A549 (cell line): ENCODE data around the gene DNASE2.

ENCODE experiments used
- CTCF ChIP-seq: fragments of >200 bp; sonication (Bioruptor Twin); formaldehyde crosslinking; IDR thresholded peaks from 3 replicates; pipeline ENCODE4 v1.5.1; 2016
- EP300 ChIP-seq, 2 experiments: fragments of >200 bp; sonication (Bioruptor Twin); formaldehyde crosslinking; IDR thresholded peaks; 2 replicates in 1 of 2; 3 replicates in 1 of 2; pipeline ENCODE4 v1.6.1; 2016 to 2017
- MAZ ChIP-seq: fragments of 150-350 bp; IDR thresholded peaks from 2 replicates; pipeline ENCODE4 v1.6.1; 2014; ENCODE audit warnings: antibody characterized with exemption, low read depth, low read length, borderline replicate concordance
- MYC ChIP-seq: IDR thresholded peaks from 2 replicates; pipeline ENCODE4 v1.6.1; 2012; ENCODE audit warnings: mild to moderate bottlenecking, inconsistent platforms, low read length, improper control_type of control experiment, borderline replicate concordance
- POLR2A ChIP-seq: IDR thresholded peaks from 2 replicates; pipeline ENCODE4 v1.6.1; 2012; ENCODE audit warnings: mild to moderate bottlenecking, low read length
- POLR2AphosphoS2 ChIP-seq: conservative IDR thresholded peaks from 2 replicates; pipeline ENCODE4 v1.6.1; 2012; ENCODE audit warnings: low read length, improper control_type of control experiment, inconsistent platforms
- RAD21 ChIP-seq, 2 experiments: fragments of >200 bp in 1 of 2; sonication (Bioruptor Twin) in 1 of 2; formaldehyde crosslinking in 1 of 2; IDR thresholded peaks in 1 of 2; conservative IDR thresholded peaks in 1 of 2; 2 replicates in 1 of 2; 3 replicates in 1 of 2; pipeline ENCODE4 v1.6.1; 2012 to 2018; ENCODE audit warnings: inconsistent platforms in 1 of 2
- RNF2 ChIP-seq: fragments of 200-600 bp; sonication (generic); IDR thresholded peaks from 2 replicates; pipeline ENCODE4 v1.6.1; 2016; ENCODE audit warnings: low read depth, mild to moderate bottlenecking, antibody characterized with exemption, moderate library complexity, borderline replicate concordance
- SMC3 ChIP-seq: fragments of >200 bp; sonication (Bioruptor Twin); formaldehyde crosslinking; IDR thresholded peaks from 3 replicates; pipeline ENCODE4 v1.6.1; 2018; ENCODE audit warnings: inconsistent platforms

DNA sequence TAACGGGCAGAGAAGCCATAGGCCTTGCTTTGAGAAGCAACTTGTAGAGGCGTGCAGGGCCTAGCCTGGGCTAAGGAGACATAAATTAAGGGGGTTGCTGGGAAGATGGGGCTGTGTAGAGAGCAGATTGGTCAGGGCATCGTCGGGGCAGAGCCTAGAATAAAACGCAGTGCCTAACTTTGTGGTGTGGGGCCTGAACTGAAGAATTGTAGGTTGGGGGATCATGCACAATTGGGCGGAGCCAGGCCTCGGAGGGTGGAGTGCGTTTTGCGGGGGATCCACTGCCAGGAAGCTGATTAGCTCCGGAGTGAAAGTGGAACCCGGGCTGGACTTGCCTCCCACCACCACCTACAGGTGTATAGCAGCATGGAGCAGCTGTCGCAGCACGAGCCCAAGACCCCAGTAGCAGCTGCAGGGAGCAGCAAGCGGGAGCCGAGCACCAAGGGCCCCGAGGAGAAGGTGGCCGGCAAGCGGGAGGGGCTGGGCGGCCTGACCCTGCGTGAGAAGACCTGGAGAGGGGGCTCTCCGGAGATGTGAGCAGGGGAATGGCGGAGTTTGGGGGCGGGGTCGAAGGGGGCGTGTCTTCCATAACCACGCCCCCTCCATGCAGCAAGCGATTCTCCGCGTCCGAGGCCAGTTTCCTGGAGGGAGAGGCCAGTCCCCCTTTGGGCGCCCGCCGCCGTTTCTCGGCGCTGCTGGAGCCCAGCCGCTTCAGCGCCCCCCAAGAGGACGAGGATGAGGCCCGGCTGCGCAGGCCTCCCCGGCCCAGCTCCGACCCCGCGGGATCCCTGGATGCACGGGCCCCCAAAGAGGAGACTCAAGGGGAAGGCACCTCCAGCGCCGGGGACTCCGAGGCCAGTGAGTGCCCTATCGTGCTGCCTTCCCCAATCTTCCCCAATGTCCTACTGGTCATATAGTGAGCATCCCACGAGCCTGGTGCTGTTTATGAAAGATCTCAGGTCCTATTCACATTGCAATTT, 13.8 kb downstream of the DNASE2 start:
- TF ChIP-seq CTCF (no peak), SMC3 (no peak), POLR2A (no peak), RNF2 (no peak), POLR2AphosphoS2 (no peak), EP300 (IDR thresholded peaks at IDR 0.05) (no peak), MAZ (no peak), MYC (no peak), RAD21 (conservative IDR thresholded peaks at IDR 0.05 in 1 of 2, IDR thresholded peaks at IDR 0.05 in 1 of 2) (no peak)
